GM19372 (cell line): ENCODE data around the gene SIPA1L3.
"Not testable (repeated sequence)": the region's sequence is repeated elsewhere in the genome, so short reads cannot be mapped to it uniquely, and the experiment has no call there.

ENCODE experiments used
- ATAC-seq: cut with Tn5 transposase; IDR thresholded peaks from one replicate; pipeline ENCODE4 v1.9.1; 2021; ENCODE audit warnings: mild to moderate bottlenecking, low read depth, moderate library complexity; ENCODE audit not compliant: unreplicated experiment

The SIPA1L3 gene, protein sequence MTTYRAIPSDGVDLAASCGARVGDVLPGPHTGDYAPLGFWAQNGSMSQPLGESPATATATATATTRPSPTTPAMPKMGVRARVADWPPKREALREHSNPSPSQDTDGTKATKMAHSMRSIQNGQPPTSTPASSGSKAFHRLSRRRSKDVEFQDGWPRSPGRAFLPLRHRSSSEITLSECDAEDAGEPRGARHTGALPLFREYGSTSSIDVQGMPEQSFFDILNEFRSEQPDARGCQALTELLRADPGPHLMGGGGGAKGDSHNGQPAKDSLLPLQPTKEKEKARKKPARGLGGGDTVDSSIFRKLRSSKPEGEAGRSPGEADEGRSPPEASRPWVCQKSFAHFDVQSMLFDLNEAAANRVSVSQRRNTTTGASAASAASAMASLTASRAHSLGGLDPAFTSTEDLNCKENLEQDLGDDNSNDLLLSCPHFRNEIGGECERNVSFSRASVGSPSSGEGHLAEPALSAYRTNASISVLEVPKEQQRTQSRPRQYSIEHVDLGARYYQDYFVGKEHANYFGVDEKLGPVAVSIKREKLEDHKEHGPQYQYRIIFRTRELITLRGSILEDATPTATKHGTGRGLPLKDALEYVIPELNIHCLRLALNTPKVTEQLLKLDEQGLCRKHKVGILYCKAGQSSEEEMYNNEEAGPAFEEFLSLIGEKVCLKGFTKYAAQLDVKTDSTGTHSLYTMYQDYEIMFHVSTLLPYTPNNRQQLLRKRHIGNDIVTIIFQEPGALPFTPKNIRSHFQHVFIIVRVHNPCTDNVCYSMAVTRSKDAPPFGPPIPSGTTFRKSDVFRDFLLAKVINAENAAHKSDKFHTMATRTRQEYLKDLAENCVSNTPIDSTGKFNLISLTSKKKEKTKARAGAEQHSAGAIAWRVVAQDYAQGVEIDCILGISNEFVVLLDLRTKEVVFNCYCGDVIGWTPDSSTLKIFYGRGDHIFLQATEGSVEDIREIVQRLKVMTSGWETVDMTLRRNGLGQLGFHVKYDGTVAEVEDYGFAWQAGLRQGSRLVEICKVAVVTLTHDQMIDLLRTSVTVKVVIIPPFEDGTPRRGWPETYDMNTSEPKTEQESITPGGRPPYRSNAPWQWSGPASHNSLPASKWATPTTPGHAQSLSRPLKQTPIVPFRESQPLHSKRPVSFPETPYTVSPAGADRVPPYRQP (N-terminal part only)

DNA sequence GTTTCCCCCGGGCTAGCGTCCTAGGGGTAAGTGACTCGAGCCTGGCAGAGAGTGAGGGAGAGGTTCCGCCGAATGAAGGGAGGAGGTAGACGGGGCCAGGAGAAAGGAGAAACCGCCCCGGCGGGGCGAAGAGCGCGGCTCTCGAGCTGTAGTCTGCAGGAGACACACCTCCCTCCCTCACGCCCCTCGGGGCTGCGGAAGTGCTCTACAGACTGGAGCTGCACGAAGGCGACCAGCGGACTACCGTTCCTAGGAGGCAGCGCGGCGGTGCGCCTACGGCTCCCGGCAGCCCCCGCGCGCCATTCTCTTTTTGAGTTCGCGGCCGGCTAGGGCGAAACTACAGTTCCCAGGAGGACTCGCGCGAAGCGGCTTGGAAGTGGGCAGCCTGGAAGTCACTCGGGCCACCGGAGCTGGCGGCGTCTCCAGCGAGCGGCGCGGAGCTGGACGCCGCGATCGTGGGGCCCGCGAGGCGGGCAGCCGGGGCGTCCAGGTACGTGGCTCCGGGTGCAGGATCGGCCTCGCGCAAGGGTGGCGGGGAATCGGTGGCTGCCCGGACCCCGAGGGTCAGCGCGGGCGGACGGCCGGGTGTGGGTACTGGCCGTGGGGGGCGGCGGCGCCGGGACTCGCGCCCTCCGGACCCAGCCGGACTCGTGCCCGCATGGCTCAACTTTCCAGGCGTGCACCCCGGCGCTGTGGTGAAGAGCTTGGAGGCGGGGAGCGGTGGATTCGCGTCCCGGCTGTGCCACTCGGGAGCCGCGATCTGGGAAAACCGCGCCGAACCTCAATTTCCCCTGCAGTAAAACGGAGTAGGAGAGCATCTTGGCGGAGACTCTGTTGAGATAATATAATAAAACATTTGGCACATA is at the start of gene SIPA1L3:
TSS of gene SIPA1L3 (plus strand) at position 340 of the 866 bp plus-strand sequence. CDS start 174,358 bp downstream, outside the sequence.
- ATAC-seq = peak; percentile 87

DNA sequence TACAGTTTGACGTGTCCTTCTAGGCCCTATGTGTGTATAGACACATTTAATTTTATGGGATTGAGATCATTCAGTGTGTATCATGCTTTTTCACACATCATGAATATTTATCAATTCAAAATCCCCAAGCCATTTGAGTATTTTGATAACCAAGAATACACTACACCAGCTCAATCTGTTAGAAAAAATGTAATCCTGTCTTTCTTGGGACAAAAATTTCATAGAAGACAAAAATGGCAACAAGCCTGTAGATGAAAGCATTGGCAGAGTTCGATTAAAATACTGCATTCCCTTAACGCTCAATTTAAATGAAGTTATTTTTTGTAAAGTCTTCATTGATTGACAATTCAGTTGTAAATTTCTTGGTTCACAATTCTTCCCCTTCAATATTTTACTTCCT is 42.5 kb upstream of the SIPA1L3 start:
- no peak for ATAC-seq

DNA sequence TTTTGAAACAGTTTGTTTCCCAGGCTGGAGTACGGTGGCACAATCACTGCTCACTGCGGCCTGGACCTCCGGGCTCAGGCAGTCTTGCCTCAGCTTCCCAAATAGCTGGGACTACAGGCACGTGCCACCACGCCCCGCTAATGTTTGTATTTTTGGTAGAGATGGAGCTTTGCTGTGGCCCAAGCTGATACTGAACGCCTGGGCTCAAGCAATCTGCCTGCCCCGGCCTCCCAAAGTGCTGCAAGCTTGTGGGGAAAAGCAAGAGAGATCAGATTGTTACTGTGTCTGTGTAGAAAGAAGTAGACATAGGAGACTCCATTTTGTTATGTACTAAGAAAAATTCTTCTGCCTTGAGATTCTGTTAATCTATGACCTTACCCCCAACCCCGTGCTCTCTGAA is 41.1 kb upstream of the SIPA1L3 start:
- not testable (repeated sequence) for ATAC-seq

DNA sequence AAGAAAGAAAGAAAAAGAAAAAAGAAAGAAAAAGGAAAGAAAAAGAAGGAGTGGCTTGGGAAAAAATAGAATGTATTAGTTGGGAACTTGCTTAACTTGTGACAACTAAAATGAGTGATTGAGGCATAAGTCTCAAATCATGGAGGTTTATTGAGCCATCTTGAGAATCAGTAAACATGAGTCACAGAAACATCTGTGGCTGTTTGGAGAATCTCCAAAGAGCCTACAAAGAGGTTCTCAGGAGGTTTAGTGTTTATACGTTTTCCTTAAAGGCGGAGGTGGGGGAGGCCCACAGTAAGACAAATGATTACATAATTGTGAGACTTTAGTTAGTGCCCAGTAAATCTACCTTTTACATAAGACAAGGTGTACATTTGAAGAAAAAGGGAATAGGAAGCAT is 39.2 kb upstream of the SIPA1L3 start:
- ATAC-seq = no peak

DNA sequence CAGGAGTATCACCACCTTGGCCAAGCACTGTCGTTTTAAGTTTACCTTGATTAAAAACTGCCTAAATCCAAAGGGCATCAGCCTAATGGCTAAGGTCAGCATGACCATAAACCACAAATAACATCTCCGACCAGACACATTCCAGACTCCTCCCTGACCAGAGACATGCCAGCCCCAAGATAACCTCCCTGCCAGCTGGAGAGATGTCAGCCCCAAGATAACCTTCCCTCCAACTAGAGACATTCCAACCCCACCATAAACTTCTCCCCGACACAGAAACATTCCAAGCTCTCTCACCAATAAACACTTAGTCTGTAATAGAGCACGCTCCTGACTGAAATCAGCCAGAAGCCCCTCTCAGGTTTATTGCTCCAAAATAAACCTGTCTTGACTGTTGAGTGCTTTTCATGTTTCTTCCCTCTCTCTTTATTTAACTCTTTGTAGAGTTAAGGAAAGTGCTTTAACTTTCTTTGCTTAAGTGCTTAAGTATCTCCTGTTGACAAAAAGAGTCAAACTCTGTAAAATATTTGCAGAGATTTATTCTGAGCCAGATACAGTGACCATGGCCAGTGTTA is 37.2 kb upstream of the SIPA1L3 start:
- no peak for ATAC-seq

DNA sequence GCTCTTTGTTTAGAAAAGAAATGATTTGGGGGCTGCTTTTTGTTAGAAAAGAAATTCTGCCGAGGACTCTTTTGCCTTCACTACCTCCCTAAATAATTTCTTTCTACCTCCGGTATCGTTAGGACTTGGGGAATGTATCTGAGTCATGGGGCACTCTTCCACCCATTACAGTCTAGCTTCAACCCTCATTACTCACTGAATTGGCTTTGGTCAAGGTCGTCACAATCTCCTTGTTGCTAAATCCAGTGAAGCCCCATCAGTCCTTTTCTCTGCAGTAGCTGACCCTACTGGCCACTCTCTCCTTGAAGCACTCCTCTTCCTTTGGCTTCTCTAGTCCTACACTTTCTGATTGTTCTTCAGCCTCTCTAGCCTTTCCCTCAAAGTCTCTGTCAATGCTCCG is 34.6 kb upstream of the SIPA1L3 start:
- no peak for ATAC-seq

DNA sequence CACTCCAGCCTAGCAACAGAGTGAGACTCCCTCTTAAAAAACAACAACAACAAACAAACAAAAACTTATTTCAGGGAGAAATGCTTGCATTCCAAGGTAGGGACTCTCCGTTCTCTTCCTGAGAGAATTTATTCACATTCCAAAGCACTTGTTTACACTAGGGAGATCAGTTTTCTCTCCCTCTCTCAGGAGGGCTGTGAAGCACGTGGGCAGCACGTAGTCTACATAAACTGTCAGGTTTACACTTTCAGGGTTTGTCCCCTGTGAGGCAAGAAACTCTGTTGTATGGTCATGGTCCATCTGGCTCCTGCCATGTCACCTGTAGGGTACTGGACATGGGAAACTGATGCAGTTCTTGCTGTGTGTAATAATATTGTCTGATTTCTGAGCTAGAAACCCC is 32.2 kb upstream of the SIPA1L3 start:
- ATAC-seq = no peak

DNA sequence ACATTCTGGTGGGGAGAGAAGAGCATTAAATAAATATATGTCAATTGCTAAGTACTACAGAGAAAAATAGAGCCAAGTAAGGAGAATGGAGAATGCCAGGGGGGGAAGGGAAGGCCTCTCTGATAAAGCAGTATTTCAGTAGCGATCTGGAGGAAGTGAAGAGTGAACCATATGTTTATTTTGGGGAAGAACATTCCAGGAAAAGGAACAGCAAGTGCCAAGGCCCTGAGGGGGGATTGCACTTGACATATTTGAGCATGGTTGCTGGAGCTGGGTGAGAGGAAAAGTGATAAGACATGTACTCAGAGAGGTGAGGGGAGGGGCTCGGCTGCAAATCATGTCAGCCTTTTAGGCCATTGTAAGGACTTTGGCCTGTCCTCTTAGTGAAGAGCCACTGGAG is 31.0 kb upstream of the SIPA1L3 start:
- no peak for ATAC-seq

DNA sequence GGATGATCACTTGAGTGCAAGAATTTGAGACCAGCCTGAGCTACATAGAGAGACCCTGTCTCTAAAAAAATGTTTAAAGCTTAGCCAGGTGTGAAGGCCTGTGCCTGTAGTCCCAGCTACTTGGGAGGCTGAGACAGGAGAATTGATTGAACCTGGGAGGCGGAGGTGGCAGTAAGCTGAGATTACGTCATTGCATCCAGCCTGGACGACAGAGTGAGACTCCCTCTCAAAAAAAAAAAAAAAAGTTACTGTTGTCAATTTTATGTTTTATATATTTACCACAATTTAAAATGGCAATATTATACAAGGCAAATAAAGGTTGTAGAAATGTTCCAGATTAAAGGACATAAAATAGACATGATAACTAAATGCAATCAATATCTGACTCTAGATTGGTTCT is 29.9 kb upstream of the SIPA1L3 start:
- no peak for ATAC-seq

DNA sequence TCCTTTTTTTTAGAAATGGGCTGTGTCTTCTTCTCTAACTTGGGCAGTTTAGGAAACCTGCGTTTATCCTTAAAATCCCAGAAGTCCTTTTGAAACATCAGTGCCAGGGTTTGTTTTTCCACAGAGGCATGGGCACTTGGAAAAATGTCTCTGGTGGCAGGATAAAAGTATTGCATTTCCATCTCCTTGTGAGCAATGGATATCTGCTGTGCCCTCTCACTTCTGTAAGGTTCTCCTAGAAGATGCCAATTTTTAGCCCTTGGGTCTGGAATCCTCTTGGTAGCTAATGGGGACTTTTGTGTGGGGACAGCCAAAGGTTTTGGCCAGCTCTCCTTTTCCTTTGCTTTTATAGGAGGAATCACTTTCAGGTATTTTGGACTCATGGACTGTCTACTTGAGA is 21.6 kb upstream of the SIPA1L3 start:
- no peak for ATAC-seq

DNA sequence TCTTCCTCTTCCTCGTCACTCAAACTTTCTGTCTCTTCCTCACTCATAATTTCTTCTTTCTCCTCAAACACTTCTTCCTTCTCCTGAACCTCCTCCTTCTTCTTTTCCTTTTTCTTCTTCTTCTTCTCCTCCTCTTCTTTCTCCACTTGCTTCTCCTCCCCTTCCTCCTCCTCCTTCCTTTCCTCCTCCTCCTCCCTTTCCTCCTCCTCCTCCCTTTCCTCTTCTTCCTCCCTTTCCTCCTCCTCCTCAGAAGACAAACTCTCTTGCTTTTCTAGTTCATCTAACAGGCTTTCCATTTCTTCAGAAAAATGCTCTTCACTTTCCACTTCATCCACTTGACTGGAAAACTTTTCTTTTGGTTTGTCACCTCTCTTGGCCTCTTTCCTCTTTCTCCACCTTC is 20.4 kb upstream of the SIPA1L3 start:
- ATAC-seq = no peak

DNA sequence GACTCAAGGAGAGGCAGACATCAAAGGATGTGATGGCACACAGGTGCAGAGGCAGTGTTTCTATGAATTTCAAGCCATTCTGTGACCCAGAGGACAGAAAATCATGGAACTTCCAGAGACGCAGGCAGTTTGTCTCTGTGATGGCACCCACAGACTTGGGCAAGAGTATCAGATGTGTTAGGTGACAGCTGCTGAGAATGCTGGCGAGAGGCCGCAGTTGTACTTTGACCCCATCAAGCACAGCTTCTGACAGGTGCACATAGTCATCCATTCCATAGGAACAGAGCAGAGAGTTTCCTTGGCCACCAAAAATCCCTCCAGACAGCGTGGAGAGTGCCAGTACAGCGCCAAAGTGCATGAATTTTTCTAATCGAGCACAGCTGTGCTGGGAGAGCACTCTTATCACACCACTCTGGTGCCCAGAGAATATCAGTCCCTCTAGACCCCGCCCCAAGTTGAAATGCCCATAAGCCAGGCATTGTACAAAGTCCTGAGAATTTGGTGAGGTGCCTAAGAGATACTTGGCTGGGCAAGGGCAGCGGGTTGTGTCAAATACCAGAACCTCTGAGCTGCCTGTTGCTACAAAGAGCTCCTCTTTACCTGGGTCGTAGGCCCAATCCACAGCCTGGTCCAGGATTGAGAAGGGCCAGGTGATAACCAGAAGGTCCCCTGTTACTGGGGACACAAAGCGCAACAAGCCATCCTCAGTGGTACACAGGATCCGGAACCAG is 13.0 kb upstream of the SIPA1L3 start:
- ATAC-seq = no peak

DNA sequence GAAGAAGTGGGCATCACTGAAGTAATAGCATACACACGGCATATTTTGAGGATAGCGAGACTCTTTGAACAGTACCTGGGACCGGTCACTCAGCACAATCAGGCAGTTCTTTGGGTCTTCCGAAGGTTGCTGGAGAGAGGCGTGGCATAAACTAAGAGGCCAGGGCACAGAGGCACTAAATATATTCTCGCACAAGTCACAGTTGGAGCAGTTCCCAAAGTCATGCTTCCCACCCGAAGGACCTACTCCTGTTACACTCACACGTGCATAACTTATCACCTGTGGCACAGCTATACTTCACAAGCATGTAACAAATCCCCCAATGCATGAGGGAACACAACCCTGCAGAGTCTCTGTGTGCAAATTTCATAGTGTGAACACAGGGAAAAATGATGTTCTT is 10.8 kb upstream of the SIPA1L3 start:
- ATAC-seq = no peak

DNA sequence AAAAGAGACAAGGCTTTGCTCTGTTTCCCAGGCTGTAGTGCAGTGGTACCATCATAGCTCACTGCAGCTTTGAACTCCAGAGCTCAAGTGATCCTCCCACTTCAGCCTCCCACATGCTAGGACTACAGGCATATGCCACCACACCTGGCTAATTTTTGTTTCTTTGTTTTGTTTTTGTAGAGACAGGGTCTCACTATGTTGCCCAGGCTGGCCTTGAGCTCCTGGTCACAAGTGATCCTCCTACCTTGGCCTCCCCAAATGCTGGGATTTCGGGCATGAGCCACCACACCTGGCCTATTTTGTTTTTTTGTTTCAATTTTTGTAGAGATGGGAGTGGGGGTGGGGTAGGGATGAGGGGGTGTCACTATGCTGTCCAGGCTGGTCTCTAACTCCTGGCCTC is 7.6 kb upstream of the SIPA1L3 start:
- ATAC-seq = no peak

DNA sequence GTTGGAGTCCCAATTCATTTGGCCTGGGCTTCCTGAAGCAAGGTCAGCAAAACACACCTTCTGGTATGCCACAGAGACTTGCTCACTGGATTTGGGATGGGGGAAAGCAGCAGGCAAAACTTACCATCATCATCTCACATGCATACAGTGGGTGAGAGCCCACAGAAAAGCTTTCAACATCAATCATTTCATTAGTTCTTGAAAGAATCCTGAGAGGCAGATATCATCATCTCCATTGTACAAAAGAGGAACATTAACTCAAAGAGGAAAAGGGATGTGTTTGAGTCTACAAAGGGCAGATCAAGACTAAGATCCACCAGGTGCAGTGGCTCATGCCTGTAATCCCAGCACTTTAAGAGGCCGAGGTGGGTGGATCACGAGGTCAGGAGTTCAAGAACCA is 7.0 kb upstream of the SIPA1L3 start:
- no peak for ATAC-seq

DNA sequence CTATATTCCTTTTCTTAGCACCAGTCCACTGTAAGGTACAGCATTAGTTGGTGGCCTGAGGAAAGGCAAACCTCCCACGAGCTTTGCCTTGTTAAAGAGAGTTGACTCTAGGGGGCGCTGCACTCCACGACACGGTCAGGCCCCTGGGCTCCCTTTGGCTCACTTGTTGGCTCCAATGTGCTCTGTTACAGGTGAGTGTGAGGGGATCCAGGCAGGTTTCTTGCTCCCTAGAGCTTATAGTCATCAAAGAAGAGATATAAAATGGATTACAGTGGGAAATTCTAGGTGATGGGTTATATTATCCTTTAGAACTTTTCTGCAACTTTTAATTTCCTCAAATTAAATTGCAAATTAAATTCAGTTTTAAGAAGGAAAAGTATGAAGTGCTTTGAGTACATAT is 4.3 kb upstream of the SIPA1L3 start:
- ATAC-seq = no peak

DNA sequence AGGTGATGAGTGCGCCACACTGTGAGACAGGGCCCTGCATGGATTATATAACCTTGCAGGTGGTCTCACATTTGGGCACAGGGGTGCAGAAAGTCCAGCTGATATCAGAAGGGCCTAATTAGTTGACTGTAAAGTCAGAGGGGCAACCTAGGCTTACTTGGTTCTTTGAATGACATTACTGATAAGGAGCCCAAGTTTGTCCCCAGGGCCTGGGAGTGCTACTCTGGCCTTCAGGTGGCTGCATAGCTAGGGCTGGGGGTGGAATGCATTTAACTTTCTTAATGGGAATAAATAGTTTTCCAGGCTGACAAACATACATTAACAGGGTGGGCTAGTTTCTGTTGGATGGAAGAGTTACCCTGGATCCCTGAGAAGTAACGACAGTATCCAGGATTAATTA is 3.9 kb upstream of the SIPA1L3 start:
- ATAC-seq = no peak

DNA sequence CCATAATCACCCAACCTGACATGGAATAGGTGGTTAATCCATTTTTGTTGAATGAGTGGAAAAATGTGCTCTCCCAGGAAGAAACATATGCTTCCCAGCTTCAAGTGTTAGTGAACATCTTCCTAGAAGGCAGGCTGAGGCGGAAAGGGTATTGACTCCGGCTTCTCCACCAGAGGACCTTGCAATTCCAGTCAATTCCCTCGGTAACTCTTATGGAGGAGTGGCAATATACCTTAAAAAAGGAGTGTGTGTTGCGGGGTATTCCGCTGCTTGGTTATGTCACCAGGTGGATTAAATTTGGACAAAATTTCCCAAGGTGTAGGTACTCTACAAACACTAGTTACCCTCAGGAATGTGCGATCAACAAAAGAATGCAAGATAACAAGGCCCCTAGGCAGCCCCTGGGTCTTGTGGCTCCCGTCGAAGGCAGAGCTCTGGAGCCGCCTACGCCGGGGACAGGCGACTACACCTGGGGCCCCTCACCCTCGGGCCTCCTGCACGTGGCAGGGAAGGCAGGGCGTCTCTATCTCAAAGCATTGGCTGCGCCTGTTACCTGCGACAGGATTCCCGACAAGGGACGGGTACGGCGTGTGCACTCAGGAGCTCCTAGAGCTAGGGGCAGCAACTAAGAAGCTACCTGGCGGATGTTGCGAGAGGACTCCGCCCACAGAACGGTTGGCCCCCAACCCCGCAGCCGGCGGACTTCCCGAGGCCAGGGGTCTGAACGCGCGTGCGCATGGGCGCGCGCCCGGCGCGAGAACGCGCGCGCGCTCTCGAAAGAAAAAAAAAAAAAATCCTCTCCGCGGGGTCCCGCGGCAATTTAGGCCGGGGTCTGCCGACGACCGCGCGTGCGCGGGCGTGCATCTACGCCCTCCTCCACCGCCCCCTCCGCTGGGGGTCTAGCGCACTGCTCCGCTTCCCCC is 801 bp upstream of the SIPA1L3 start, which contains the start of gene WDR87:
TSS of gene WDR87 (minus strand) at position 649 of the 923 bp plus-strand sequence. CDS start 8,355 bp downstream, outside the sequence.
- peak; percentile 28 for ATAC-seq
